ENCODE measurements around the gene NUPR2.
"Not testable (repeated sequence)": the region's sequence is repeated elsewhere in the genome, so short reads cannot be mapped to it uniquely, and the experiment has no call there.

The NUPR2 gene, protein sequence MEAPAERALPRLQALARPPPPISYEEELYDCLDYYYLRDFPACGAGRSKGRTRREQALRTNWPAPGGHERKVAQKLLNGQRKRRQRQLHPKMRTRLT

DNA sequence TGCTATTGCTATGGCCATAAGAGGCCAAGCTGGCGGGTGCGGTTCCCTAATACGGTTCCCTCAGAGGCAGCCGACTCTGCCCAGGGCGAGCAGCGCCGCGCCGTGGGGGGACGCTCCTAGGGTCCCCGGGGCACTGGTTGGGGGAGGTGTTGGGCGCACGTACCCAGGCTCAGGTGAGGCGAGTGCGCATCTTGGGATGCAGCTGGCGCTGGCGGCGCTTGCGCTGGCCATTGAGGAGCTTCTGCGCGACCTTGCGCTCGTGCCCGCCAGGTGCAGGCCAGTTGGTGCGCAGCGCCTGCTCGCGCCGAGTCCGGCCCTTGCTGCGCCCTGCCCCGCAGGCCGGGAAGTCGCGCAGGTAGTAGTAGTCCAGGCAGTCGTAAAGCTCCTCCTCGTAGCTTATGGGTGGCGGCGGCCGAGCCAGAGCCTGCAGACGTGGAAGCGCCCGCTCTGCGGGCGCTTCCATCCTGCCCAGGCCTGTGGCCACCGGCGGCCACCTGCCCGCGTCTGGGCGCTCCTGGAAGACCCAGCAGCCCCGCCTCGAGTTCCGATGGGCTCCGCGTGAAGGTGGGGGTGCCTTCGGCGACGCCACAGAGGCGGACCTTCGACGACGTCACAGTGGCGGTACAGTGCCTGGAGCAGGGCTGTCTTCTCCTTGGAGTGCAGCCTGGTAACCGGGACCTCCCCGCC is at the start of gene NUPR2:
Gene NUPR2 (minus strand): TSS at position 566 of the 687 bp plus-strand sequence. CDS start 103 bp downstream, at position 463.
- TF ChIP-seq, protein P1, sequence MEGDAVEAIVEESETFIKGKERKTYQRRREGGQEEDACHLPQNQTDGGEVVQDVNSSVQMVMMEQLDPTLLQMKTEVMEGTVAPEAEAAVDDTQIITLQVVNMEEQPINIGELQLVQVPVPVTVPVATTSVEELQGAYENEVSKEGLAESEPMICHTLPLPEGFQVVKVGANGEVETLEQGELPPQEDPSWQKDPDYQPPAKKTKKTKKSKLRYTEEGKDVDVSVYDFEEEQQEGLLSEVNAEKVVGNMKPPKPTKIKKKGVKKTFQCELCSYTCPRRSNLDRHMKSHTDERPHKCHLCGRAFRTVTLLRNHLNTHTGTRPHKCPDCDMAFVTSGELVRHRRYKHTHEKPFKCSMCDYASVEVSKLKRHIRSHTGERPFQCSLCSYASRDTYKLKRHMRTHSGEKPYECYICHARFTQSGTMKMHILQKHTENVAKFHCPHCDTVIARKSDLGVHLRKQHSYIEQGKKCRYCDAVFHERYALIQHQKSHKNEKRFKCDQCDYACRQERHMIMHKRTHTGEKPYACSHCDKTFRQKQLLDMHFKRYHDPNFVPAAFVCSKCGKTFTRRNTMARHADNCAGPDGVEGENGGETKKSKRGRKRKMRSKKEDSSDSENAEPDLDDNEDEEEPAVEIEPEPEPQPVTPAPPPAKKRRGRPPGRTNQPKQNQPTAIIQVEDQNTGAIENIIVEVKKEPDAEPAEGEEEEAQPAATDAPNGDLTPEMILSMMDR (conservative IDR thresholded peaks at IDR 0.05; ENCODE audit: low read depth, low read length), result no peak
- DNase-seq (ENCODE audit: low read depth), result no peak
- H3K4me3 ChIP-seq (ENCODE audit: low read depth, low read length), result no peak within 1 kb of the TSS

DNA sequence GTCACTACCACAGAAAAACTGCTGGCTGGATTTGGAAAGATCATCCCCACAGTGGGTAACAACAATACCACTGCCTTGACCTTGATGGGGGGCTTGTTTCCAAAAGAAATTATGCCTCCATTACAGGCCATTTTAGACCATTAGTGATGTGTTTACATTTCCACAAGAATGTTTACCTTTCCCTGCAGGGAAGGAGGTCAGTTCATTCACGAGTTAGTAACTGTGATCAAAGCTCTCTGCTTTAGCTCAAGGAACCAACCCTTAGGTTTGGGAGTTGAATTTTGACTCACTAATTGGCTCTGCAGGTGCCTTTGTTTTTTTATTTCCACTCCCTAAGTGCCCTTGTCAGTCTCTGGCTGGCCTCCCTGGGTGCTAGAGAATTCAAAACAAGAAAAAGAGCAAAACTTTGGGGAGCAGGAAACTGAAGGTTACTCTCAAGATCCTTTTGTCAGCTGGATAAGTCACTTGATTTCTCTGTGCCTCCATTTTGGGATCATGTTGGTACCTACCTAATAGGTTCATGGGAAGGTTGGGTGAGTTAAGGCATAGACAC is 41.1 kb upstream of the NUPR2 start:
- no peak for DNase-seq (ENCODE audit: low read depth)
- TF ChIP-seq, protein P1 (conservative IDR thresholded peaks at IDR 0.05; ENCODE audit: low read depth, low read length), result no peak
- H3K4me3 ChIP-seq (ENCODE audit: low read depth, low read length), result no peak overlapping the region

DNA sequence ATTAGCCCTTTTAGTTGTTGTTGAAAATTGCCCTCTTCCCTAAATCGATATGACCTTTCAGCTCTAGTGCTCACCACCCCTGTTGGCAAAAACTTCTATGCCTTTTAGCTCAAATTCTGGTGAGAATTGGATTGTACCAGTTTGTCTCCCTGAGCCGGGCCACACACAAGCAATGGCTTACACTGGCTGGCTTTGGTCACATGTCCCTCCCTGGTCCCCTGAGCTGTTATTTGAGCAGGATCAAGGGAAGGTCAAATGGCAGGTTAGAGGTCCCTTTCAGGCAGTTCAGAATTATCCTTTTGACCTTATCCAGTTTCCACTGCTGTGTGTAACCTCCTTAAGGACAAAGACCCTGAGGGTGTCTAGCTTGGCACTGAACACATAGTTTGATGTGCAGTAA is 14.8 kb upstream of the NUPR2 start:
- H3K4me3 ChIP-seq (ENCODE audit: low read depth, low read length); DNase-seq (ENCODE audit: low read depth): not testable (repeated sequence)

DNA sequence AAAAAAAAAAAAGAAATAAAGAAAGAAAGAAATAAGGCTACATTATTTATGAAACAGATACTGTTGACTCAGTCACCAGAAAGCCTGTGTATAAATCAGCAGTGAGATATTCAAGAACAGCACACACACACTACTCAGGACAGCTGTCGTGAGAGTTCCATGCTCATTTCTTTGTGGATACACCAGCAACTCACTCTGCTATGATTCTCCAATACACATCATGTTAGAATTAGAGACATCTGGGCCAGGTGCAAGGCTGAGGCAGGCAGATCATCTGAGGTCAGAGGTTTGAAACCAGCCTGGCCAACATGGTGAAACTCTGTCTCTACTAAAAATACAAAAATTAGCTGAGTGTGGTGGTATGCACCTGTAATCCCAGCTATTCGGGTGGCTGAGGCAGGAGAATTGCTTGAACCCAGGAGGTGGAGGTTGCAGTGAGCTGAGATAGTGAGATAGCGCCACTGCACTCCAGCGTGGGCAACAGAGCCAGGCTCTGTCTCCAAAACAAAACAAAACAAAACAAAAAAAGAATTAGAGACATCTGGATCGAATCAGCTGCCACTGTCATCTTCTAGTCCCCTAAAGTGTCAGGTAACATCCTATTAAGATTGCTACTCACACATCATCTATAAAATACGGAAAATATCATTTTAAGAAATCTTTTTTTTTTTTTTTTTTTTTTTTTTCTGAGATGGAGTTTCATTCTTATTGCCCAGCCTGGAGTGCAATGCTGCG is 11.2 kb upstream of the NUPR2 start:
- TF ChIP-seq, protein P1 (conservative IDR thresholded peaks at IDR 0.05; ENCODE audit: low read depth, low read length), result no peak
- no peak for DNase-seq (ENCODE audit: low read depth)
- no peak overlapping the region for H3K4me3 ChIP-seq (ENCODE audit: low read depth, low read length)

DNA sequence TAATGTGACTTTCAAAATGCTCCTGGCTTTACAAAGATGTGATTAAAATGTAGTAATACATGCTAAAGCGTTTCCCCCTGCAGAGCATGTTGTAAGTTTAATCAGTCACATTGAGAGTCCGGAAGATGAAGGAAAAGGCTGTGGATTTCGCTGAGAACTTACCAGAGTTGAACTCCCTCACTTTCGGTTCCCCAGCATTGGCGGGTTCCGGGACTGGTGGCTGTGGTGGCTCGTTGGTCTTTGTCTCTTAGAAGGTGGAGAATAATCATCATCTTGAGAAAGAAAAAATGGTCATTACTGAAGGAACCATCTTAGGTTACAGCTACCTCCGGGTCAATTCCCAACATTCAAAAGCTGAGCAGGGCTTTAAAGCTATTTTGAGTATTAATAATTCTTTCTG is 9.6 kb upstream of the NUPR2 start:
- DNase-seq (ENCODE audit: low read depth), result no peak
- no peak overlapping the region for H3K4me3 ChIP-seq (ENCODE audit: low read depth, low read length)
- TF ChIP-seq, protein P1 (conservative IDR thresholded peaks at IDR 0.05; ENCODE audit: low read depth, low read length), result no peak

DNA sequence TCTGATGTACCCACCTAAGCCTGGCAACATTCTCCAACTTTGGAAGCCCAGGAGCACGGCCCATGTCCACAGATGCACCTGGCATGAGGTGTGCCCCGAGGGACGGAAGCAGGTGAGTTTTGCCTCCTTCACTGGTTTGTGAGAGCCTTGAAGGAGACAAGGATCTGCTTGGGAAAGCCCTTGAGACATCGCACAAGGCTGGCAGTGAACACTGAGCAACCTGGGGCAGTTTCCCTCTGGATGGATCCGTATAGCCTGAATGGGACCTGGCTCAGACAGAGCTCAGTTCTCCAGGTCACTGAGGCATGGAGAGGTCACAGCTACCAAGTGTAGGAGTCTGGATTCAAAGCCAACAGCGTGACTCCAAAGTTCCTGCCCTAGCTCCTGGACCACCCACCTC is 8.8 kb upstream of the NUPR2 start:
- H3K4me3 ChIP-seq (ENCODE audit: low read depth, low read length), result no peak overlapping the region
- DNase-seq (ENCODE audit: low read depth), result no peak
- TF ChIP-seq, protein P1 (conservative IDR thresholded peaks at IDR 0.05; ENCODE audit: low read depth, low read length), result no peak

DNA sequence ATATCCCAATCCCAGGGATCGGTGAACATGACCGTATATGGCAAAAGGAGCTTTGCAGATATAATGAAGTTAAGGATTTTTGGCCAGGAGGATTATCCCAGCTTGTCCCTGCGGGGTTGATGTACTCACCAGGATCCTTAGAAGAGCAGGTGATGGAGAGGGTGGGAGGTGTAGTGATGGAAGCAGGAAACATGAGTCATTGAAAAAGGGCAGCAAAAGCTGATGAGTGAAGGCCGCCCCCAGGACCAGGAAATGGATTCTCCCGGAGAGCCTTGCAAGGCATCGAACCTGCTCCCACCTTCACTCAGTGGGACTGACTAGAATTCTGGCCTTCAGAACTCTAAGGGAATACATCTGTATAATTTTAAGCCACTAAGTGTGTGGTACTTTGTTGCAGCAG is 5.2 kb upstream of the NUPR2 start:
- DNase-seq (ENCODE audit: low read depth), result no peak
- H3K4me3 ChIP-seq (ENCODE audit: low read depth, low read length), result no peak overlapping the region
- TF ChIP-seq, protein P1 (conservative IDR thresholded peaks at IDR 0.05; ENCODE audit: low read depth, low read length), result no peak

DNA sequence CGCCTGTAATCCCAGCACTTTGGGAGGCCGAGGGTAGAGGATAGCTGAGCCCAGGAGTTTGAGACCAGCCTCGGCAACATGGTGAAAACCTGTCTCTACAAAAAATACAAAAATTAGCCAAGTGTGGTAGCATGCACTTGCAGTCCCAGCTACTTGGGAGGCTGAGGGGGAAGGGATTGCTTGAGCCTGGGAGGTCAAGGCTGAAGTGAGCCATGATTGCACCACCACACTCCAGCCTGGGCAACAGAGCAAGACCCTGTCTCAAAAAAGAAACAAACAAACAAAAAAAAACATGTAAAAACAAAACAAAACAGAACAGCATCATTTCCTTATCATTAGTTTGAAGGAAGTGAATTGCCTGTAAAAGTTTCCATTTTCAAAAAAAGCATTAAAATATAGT is 4.0 kb downstream of the NUPR2 start:
- DNase-seq (ENCODE audit: low read depth); H3K4me3 ChIP-seq (ENCODE audit: low read depth, low read length): not testable (repeated sequence)

All from choroid plexus epithelial cell (primary cell).